ENCODE results near the gene NTRK3.

The NTRK3 gene

DNA sequence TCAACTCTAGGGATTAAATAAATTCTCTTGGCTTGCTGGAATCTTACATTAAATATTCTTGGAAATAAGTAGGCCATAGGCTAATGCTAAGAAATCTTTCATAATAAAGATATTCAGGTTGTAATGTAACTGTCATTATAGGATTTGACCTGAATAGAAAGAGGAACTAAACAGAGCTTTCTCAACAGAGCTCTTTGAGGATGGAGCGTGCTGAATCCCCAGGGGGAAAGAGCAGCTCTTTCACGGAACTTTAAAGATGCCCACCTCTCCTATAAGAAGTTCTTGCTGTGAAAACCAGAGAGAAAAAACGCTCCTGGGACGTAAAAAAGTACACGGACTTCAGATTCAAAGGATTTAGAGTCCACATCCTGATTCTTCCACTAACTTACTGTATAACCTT is 77.9 kb downstream of the NTRK3 start:
- no peak for DNase-seq

DNA sequence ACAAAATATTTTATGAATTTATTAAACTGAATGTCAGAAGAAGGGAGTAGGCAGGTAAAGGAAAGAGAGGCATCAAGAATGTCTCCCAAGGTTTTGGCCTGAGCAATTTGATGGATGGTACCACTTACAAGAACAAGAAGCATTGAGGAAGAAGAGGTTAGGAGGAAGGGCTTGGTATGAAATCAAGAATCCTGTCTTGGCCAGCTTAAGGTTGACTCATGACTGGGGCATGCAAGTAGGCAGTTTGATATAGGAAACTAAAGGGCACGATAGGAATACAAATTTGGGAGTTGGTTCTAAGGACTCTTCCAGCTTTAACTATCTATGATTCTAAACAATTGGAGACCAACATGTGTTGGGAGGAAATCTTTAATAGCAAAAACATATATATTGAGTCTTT is 79.1 kb downstream of the NTRK3 start:
- no peak for DNase-seq

DNA sequence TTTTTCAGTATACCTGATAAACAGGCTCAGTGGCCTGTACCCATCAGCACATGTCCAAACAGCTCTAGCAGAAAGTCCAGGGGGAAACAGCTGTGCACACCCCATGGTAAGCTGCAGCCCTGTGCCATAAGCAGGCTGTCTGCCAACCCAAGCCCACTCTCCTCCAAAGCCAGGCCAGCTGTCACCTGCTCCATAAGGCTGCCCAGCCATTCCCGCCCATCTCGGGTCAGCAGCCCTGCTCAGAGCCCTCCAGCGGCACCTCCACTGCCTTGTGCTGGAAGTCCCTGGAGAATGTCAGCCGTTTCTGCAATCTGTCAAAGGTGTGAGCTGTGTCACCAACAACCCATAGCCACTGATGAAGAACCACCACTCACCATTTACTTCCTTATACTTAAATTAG is 82.0 kb downstream of the NTRK3 start:
- DNase-seq, result no peak

DNA sequence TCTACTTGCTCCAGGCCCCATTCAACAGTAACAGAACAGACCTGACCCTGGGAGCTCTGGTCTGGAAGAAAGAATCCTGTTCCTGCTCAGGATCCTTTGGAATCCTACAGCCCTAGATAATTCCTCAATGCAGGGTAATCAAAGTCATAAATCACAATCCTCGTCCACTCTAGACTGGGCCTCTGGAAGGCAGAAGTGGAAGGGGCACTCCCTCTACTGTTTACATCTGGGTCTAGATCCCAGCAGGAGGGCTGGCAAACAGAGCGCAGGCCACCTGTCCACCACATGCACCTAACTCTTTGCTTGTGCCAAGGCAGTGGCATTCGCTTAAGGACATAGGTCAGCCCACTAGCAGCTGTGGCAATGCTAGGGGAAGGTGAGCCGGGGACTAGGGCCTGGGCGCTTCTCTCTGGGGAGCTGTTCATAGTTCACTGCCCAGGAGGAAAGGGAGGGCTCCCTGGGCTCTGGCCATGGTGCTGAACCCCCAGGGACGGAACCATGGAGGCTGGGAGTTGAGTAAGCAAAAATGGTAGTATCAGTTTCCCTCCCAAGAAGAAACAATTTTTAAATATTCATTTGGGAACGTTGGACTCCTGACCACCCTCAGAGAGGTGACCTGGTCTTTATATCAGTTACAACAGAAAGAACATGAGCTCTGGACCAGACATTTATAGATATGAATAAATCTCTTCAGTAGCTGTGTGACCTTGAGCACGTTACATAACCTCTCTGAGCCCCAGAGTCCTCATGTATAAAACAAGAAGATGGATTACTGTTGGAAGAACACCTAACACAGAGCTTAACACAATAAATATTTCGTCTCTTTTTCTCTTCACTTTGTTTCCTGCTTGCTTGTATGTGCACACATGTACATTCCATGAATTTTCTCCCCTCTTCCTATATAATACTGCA is 90.2 kb downstream of the NTRK3 start:
- DNase-seq, result peak; percentile 14 to 91 (median 74)

DNA sequence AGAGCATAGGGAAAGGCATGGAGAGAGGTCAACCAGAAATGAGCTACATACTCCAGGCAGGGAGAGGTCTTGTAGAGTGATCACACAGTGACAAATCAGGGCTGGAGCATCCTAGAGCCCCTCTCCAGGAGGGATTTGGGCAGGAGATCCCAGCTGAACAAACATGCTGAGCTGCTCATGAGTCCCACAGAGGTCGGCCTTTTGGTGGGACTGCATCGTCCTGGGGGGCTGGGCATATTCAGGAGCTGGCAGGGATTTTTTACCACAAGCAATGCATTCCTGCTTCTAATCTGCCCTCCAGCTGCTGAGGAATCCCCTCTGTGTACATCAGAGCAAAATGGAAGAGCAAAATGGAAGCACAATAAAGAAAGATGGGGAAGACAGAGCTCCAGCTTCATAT is 94.9 kb downstream of the NTRK3 start:
- no peak for DNase-seq

DNA sequence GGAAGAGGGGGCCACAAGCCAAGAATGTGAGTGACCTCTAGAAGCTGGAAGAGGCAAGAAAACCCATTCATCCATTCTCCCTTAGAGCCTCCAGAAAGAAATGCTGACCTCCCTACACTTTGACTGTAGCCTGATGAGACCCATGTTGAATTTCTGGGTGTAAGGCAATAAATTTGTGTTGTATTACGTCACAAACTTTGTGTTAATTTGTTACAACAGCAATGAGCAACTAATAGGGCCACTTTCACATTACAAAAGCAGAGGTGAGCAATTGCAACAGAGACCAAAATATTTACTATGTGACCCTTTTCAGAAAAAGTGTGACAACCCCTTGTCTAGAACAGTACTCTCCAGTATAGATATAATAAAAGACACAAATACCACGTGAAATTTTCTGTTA is 101.2 kb downstream of the NTRK3 start:
- DNase-seq, result no peak

DNA sequence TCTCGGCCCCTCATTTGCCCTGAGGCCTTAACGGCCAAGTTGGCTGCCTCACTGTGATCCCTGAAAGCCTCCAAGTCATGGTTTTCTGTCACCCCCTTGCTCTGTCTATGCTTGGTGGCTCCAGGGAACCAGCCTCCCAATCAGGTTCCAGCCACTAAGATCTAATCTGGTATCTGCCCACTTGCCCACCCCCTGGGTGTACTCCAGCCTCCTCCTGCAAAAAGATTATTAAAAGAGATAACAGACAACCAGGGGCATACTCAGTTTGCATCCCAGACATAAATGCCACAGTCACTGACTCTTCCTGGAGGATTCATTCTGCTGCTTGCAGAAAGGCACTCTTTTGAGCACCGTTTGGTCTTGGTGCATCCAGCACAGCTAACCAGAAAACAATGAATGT is 103.9 kb downstream of the NTRK3 start:
- no peak for DNase-seq

DNA sequence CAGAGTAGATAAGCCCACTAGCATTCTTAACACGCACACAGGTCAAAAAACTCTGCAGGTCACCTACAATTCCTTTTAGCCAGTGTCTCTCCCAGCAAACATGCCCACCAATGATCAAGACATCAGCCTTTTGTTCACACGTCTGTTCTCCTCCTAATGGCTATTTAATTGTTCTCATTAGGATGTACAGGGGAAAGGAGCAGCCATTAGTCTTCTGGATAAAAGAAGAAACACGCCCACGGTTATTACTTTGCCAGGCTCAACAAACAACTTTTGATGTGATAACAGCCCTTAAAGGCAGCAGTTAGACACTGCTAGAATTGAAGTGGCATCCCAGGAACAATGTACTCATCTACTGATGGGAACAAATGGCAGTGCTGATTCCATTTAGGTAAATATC is 108.8 kb downstream of the NTRK3 start:
- peak in 2 of 3 experiments; percentile 83 to 98 for DNase-seq

DNA sequence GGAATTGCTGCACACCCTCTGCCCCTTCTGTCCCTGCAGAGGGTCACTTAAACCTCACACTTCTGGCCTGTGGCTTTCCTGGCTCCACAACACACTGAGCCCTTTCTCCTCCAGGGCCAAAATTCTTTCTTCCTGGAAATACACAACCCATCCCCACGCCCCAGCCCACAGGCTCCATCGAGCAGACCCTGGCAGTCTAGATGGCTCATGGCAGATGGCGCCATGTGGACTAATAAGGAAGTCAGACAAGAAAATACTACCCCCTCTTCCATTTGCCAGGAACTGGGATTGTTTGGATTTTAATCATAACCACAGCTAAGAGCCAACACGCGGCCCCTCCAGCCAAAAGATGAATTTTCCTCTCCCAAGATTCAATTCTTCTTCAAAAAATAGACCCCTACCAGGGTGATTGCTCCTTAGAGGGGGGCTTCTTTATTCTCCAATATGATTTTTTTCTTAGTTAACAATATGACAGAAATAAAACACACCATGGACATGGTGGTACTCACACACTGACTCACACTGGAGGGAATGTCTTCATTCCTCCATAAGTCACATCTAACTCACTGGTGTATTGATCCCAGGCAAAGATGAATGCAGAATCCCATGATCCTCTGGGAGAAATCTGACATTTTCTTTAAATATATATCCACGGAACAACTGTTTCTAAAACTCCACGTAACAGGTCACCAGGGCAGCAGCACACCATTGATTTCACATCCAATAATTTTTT is 111.5 kb downstream of the NTRK3 start:
- DNase-seq, result no peak

DNA sequence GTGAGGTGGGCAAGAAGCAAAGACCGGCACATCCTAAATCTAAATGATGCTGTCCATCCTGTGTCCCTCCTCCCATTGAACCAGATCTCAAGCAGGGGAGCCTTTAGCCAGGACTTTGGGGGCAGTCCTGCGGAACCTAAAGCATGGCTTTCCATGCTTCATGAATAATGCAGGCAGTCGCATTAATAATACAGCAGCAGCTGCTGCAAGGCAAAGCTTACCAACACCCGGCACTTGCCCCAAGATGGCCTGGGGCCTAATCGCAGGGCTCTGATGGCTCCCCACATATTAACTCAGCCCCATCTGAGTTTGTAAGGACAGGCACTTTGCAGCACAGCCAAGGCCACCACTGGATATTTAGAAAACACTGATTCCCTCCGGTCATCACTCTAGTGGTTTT is 114.4 kb downstream of the NTRK3 start:
- DNase-seq, result no peak

DNA sequence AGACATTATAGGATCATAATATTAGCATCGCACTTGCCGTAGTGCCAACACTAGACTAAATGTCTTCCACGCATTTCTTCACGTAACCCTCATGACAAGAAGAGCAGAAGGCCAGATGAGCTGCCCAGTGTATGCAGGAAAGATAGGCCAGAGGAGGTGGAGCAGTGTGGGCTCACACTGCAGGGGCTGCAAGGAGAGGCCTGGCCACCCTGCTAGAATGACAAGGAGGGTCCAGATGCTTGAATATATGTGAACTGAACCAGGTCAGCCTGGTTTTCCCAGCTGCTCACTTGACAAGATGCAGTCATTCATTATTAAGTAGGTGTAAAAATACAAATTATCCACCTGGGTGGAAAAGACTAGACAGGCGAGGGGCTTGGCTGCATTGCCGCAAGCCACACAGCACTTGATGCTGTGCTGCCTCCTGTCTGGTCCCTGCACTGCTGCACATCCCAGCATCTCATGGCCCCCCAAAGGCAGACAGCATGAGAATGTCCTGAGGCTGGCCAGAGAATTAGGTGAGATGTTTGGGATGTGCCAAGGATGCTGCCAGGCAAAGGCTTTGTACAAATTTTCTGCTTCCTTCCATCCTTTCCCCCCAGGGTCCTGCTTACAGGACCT is 115.2 kb downstream of the NTRK3 start:
- DNase-seq, result no peak

DNA sequence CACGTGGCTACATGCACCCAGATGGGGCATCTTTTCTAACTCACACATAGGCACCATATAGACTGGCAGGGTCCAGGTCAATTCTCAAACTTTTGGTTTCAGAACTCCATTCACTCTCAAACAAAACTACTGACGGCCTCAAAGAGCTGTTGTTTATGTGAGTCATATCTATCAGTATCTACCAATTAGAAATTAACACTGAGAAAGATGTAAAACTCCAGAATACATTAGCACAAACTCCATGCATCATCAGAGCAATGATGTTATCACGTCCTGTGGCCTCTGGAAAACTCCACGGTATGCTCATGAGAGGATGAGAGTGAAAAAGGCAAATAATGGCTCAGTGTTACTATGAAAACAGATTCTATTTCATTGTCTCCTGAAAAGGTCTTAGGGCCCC is 116.1 kb downstream of the NTRK3 start:
- DNase-seq, result no peak

DNA sequence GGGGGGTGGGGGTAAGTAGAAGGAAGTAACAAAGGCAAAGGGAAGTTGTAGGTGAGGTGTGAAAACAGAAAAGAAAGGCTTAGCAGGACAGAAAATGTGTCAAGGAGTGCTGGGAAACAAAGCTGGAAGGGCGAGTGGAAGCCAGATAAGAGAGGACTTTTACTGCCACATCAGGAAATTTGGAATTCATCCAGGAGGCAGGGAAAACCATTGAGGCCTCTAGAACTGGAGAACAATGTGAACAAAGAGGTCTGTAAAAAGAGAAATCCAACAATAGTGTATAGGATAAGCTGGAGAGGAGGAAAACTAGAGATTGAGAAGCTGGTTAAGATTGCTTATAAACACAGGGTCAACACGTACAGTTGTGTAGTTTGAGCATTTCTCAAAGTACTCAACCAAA is 116.6 kb downstream of the NTRK3 start:
- no peak for DNase-seq

DNA sequence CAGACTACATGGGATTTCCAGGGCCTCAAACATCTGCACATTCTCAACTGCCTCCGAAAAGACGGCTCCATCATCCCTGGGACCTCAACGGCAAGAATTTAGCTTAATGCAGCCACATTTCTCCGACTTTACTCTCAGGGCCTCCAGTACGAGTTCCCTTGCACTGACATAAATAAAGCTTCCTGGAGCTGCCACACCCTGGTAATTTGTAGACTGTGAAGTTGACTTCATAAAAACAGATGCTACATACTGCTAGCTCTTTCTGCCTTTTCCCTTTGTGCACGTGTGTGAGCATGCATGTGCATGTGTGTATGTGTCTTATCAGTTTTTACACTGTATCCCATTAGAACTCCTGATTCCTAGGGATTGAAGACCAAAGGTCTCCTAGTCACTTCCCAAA is 122.7 kb downstream of the NTRK3 start:
- DNase-seq, result no peak

DNA sequence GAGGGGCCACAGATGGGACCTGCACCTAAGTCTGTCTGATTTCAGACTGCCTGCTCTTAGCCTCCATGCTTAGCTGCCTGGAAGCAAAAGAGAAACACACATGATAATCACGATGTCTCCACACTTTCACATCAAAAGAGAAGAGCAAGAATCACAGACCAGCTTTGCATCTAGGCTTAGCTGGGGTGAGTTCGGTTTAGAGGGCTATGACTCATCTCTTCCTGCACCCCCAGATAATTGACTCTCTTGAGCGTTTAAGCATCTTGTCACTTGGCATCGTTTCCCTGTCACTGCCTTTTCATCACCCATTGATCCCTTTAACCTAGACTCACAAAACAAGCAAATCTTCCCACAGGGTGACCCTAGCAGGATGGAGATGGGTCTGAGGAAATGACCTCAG is 124.0 kb downstream of the NTRK3 start:
- DNase-seq, result no peak

DNA sequence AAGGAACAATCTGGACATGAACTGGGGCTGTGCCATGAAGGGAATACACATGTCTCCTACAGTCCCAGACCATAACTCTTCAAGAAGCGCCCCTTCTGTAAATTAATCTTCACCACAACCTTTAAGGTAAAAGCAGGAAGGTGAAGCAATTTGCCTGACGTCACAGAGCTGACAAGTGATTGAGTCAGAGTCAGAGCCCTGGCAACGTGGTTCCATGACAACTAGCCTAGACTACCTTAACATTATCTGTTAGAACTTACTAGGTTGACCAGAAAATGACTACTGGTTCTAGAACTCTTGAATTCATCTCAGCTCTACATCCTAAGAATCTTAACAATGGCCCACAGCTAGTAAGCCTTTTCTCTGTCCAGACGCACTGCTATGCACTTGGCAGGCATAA is 124.6 kb downstream of the NTRK3 start:
- DNase-seq, result no peak

DNA sequence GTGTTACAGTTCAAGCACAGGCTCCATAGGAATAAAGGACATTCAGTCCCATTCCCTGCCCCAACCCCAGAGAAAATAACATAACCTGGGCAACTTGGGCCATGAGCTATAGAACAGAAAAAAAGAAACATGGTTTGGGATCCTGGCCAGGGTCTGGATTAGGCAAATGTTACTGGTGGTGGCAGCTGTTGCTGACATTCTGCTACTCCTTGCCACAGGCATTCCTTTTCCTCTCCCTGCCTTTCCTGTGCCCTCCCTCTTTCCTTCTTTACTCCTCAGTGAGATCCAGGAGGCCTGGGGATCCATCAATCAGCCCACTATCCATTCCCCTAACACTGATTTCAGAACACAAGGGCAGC is 129.1 kb downstream of the NTRK3 start:
- no peak for DNase-seq

DNA sequence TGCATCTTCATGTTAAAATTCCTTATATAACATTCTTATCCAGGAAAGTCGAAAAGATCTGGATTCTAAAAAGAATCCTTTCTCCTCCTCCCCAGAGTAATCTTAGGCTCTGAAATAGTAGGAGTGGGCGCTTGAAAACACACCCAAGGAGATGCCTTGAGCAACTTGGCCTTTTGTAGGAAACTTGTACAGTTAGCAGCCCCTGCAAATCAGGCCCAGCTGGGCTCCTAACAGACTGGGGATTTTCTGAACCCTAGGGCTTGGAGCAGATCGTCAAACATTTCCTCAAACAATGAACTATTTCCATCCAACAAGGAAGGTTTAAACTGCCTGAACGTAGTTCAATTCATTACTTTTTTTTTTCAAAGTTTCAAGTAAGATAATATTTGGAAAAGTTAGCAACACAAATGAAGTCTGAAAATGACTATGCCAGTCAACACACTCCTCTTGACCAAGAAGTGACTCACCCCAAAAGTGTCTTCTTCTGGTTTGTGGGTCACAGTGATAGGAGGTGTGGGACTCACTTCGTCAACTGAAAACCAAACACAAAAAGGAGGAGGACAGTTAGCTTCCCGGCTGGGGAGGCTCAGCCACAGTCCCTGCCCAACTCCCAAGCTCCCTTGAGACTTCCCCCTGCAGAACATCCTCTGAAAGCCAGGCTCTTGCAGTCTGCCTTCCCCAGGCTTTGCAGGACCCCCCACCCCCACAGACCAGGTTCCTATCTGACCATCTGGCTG is 129.7 kb downstream of the NTRK3 start:
- DNase-seq, result no peak

DNA sequence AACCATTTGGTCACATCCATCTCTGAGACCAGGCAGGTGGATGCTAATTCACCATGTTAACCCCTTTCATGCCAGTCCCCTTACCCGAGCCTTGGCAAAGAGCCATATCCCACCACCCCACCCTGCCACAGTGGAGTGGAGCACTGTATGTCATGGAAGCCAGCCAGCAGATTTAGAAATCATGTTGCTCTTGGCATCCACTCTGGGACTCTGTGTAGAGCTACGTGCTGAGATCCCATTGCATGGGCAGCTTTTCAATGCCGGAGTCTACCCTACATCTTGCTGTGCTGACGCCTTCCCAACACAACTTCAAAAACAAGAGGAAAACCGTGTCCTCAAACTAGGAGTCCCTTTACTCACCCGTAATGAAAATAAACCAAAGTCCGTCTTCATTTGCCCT is 131.0 kb downstream of the NTRK3 start:
- no peak for DNase-seq

DNA sequence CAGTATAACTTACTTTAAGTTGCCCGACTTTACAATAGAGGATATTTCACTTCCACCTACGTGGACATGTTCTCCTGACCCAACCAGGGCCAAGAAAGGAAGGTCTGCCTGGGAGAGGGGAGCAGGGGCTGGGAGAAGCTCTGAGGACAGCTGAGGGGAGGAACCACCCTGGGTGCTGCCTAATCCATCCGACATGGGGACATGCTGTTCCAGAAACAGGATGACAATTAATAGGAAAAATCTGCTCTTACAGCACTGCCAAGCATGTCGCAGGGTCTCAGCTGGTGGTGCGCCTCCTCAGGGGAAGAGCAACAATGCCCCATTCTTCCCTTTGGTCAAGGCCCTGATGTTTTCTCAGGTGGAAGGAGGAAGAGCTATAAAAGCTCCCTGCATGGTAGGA is 132.3 kb downstream of the NTRK3 start:
- DNase-seq, result no peak

DNA sequence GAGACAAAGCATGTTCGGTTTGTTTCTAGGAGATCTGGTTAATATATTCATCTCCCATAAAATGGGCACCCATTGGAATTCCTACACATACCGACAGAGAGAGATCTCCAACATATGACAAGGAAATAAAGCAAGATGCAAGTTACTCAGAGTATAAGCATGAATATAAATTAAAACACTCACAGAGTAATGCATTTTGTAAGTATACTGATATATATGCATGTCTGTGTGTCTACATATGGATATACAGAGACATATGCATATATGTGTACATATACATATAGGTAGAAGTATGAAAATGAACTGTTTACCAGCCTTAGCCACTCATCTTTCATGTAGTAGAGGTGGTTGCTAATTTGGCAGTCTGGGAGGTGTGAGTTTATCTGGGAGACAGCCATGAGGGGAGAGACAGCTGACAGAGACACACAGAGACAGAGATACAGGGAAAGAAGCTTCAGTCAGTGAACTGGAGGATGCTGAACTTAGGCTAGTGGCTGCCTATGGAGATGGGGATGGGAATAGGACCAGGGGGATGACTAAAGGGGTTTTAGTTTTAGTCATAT is 134.5 kb downstream of the NTRK3 start:
- no peak for DNase-seq

DNA sequence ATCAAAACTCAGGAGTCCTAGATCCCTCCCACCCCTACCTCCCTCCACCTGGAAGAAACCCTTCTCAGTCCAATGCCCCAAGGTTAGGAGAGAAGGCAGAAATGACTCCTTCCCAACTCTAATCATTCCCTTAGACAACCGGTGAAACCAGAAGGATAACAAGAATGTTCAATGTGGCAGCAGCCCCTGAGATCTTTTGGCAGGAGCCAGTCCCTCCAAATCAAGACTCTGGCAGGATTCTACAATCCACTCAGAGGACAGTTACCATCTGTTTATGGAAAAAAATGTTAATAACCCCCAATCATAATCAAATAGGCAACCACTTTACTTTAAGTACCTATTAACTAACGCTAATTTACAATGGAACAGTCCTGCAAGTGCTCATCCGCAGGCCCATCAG is 136.5 kb downstream of the NTRK3 start:
- peak in 2 of 3 experiments; percentile 36 to 91 for DNase-seq

DNA sequence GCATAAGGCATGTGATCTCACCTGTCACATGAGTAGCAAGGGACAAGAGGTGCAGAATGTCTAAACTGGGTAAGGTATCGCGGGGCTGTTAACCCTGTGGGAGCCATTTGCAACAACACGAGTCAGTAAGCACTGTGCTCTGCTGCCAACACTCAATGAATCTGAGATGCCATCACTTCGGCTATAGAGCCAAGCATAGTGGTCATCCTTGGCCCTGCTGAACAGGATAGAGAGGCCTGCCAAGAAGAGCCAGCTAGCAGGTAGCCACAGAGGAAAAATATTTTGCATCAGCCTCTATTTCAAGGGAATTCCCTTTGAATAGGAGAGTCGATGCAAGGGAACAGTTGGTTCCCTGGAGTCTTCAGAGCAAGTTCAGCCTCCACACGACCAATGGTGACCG is 137.8 kb downstream of the NTRK3 start:
- DNase-seq, result no peak

Measured in NCI-H1417 (cell line).